ENCODE data around the gene TBK1. TPM values are rescaled to one million over a fixed set of nuclear protein-coding genes. Genes with fewer than 3 reads are reported as not detected.

The TBK1 gene
- total RNA-seq, 2 experiments from 2014 or later, result 14.0 to 15.5 TPM

DNA sequence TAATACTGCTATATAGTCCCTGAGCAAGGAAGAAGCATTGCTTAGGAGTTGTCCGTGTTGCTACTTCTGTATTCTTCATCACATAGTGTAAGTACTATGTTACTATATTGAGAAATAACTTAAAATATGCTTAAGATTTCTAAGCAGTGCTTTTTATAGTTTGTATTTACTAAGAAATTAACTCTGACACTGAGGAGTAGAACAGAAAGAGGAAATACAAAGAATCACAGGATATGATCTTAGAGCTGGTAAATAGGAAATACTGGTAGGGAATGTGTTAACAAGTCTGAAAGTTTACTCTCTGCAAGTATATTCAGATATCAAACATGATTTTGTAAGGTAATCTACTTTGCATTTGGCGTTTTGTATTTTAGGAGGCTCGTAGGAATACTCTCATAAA lies 32.2 kb upstream of the TBK1 start:
- no peaks in the 10 kb centered on the region for H3K27me3 Mint-ChIP-seq
- H3K4me3 Mint-ChIP-seq, result no peak overlapping the region
- peaks cover 17% of the 10 kb centered on the region for H3K4me1 Mint-ChIP-seq (ENCODE audit: low read depth)
- no peak for DNase-seq
- POLR2A ChIA-PET, result no interaction called here
- intact Hi-C loops (cut with micrococcal nuclease), result no loop called here
- CTCF ChIA-PET, result no interaction called here
- no peak overlapping the region for H3K27ac Mint-ChIP-seq
- TF ChIP-seq, protein P1, sequence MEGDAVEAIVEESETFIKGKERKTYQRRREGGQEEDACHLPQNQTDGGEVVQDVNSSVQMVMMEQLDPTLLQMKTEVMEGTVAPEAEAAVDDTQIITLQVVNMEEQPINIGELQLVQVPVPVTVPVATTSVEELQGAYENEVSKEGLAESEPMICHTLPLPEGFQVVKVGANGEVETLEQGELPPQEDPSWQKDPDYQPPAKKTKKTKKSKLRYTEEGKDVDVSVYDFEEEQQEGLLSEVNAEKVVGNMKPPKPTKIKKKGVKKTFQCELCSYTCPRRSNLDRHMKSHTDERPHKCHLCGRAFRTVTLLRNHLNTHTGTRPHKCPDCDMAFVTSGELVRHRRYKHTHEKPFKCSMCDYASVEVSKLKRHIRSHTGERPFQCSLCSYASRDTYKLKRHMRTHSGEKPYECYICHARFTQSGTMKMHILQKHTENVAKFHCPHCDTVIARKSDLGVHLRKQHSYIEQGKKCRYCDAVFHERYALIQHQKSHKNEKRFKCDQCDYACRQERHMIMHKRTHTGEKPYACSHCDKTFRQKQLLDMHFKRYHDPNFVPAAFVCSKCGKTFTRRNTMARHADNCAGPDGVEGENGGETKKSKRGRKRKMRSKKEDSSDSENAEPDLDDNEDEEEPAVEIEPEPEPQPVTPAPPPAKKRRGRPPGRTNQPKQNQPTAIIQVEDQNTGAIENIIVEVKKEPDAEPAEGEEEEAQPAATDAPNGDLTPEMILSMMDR (IDR thresholded peaks at IDR 0.05), result no peak
- ATAC-seq, result no peak
- peaks cover 64% of the 10 kb centered on the region for H3K36me3 Mint-ChIP-seq (ENCODE audit: low read depth)
- no peaks in the 10 kb centered on the region for H3K9me3 Mint-ChIP-seq

DNA sequence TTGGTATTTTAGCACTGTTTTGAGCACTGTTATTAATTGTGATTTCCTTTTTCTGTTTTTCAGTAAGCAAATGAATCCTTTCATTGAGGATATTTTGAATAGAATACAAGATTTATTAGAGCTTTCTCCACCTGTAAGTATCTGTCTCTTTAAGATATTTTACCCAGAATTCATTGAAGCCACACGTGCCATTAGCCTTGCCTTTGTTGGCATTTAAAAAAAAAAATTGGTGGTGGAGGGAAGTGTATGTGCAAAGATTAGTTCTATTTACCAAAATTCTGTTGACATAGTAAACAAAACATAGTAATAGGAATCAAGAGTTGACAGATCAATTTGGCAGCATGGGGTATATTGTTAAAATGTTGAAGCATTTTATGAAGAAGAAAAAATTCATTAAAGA lies 23.9 kb upstream of the TBK1 start:
- H3K27me3 Mint-ChIP-seq, result no peaks in the 10 kb centered on the region
- peaks cover 76% of the 10 kb centered on the region for H3K36me3 Mint-ChIP-seq (ENCODE audit: low read depth)
- H3K4me1 Mint-ChIP-seq (ENCODE audit: low read depth), result no peaks in the 10 kb centered on the region
- ChIA-PET CTCF (interaction anchor here (0.8 kb wide), 1 partner anchor 22 kb away, joined by 3 read pairs; no protein-coding TSS in a partner anchor), POLR2A (interaction anchor here (0.6 kb wide), 1 partner anchor 20 kb away, joined by 4 read pairs; no protein-coding TSS in a partner anchor)
- H3K4me3 Mint-ChIP-seq, result no peak overlapping the region
- ATAC-seq, result no peak
- intact Hi-C loops (cut with micrococcal nuclease), result no loop called here
- H3K27ac Mint-ChIP-seq, result no peak overlapping the region
- TF ChIP-seq, protein P1 (IDR thresholded peaks at IDR 0.05), result no peak
- no peak for DNase-seq
- no peaks in the 10 kb centered on the region for H3K9me3 Mint-ChIP-seq

DNA sequence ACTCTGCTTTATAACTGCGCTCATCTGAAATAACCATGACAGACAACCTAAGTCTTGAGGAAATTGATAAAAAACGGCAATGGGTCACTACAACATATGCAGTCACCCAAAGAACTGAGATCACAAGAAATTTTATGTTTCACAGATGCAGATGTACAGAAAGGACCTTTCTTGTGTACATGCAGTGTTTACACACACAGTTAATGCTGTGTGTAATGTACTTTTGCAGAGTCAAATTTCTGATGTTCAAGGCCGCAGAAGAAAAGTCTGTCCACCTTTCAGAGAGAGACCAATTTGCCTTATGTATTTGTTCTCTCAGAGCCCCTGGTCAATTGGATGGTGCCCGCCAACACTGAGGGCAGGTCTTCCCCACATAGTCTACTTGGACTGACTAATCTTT lies 23.0 kb upstream of the TBK1 start:
- no peaks in the 10 kb centered on the region for H3K27me3 Mint-ChIP-seq
- peaks cover 75% of the 10 kb centered on the region for H3K36me3 Mint-ChIP-seq (ENCODE audit: low read depth)
- CTCF ChIA-PET, result no interaction called here

DNA sequence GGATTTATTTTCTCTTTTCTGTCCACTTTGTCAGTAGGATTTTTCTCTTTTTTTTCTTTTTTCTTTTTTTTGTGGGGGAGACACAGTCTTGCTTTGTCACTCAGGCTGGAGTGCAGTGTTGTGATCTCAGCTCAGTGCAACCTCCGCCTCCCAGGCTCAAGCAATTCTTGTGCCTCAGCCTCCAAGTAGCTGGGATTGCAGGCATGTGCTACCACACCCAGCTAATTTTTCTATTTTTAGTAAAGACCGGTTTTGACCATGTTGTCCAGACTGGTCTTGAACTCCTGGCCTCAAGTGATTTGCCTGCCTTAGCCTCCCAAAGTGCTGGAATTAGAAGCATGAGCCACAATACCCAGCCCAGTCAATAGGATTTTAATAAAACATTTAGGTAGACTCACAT lies 21.0 kb upstream of the TBK1 start:
- Mint-ChIP-seq H3K9me3 (no peaks in the 10 kb centered on the region), H3K4me3 (no peak overlapping the region), H3K27ac (no peak overlapping the region), H3K4me1 (ENCODE audit: low read depth) (no peaks in the 10 kb centered on the region), H3K27me3 (no peaks in the 10 kb centered on the region), H3K36me3 (ENCODE audit: low read depth) (peaks cover 75% of the 10 kb centered on the region)
- DNase-seq, result no peak
- intact Hi-C loops (cut with micrococcal nuclease), result no loop called here
- POLR2A ChIA-PET, result no interaction called here
- TF ChIP-seq, protein P1 (IDR thresholded peaks at IDR 0.05), result no peak
- ATAC-seq, result no peak
- CTCF ChIA-PET, result interaction anchor here (1.1 kb wide), 1 partner anchor 38 kb away, joined by 3 read pairs; no protein-coding TSS in a partner anchor

More for the DNA sequence above, 23.0 kb upstream of the TBK1 start:
- DNase-seq (no peak), ATAC-seq (no peak)
- intact Hi-C loops (cut with micrococcal nuclease), result no loop called here
- no peaks in the 10 kb centered on the region for H3K9me3 Mint-ChIP-seq
- TF ChIP-seq, protein P1 (IDR thresholded peaks at IDR 0.05), result no peak
- POLR2A ChIA-PET, result interaction anchor here (1.2 kb wide), 1 partner anchor 16 kb away, joined by 3 read pairs; no protein-coding TSS in a partner anchor
- H3K4me3 Mint-ChIP-seq, result no peak overlapping the region
- no peaks in the 10 kb centered on the region for H3K4me1 Mint-ChIP-seq (ENCODE audit: low read depth)
- H3K27ac Mint-ChIP-seq, result no peak overlapping the region

DNA sequence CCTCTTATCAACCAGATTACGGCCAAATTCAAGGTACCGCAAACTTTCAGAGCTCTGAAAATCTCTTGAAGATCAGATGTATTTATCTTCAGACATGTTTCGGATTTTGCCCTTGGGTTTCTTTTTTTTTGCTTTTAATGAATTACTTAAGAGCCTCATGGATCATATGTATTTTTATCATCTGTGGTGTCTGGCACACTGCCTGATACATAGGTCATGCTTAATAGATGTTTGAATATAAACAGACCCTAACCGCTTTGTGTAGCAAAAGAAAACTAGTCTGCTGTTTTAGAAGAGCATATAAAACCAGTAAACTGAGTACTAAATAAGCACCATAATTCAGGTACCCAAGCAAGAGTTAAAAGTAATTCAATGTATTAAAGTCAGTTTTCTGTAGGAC lies 20.1 kb upstream of the TBK1 start:
- no peak overlapping the region for H3K4me3 Mint-ChIP-seq
- no peaks in the 10 kb centered on the region for H3K9me3 Mint-ChIP-seq
- no peaks in the 10 kb centered on the region for H3K4me1 Mint-ChIP-seq (ENCODE audit: low read depth)
- POLR2A ChIA-PET, result no interaction called here
- TF ChIP-seq, protein P1 (IDR thresholded peaks at IDR 0.05), result no peak
- no peaks in the 10 kb centered on the region for H3K27me3 Mint-ChIP-seq
- CTCF ChIA-PET, result no interaction called here
- DNase-seq, result no peak
- H3K27ac Mint-ChIP-seq, result no peak overlapping the region
- intact Hi-C loops (cut with micrococcal nuclease), result no loop called here
- peaks cover 73% of the 10 kb centered on the region for H3K36me3 Mint-ChIP-seq (ENCODE audit: low read depth)
- no peak for ATAC-seq
